K562 (cell line): ENCODE results near the gene EFS. TPM values are rescaled to one million over a fixed set of nuclear protein-coding genes. Genes with fewer than 3 reads are reported as not detected.

Experiments
- ATAC-seq: fragments of 200-7000 bp; cut with Tn5 transposase; 3 replicates; pipeline ENCODE4 v1.9.1; 2020; ENCODE audit warnings: moderate library complexity
- BruUV-seq: library from RNA; stranded (reverse); fragments of 400-500 nt; replicated peaks from 2 replicates; lab custom pipeline; 2021; lab: Mats Ljungman, UMichigan
- CTCF ChIA-PET: fragments of 300-600 bp; formaldehyde crosslinking; extraction: SDS; loops from one replicate; lab custom pipeline; 2021; ENCODE audit warnings: low intra/inter-chr PET ratio; lab: Yijun Ruan, JAX
- POLR2A ChIA-PET: fragments of 300-600, 350-650 bp; sonication (Branson Sonifier 250); formaldehyde crosslinking; extraction: SDS; loops from one replicate; lab custom pipeline; 2021; ENCODE audit warnings: antibody characterized with exemption, inconsistent platforms; lab: Yijun Ruan, JAX
- DNase-seq, 4 experiments: peaks; one replicate each; pipeline versions ENCODE4 v3.0.0 to v3.0.0-alpha.2; 2011 to 2018; ENCODE audit warnings: low spot score in 3 of 4, mixed read lengths in 3 of 4; ENCODE audit errors: extremely low read depth in 1 of 4
- FAIRE-seq: peaks from 2 replicates; lab custom pipeline; 2011; peaks lifted over from hg19 to GRCh38; lab: Jason Lieb, UNC
- H2AFZ ChIP-seq: 2 replicates; pipeline ENCODE4 v1.6.0; 2011; ENCODE audit warnings: low read depth, low read length, control low read depth, inconsistent platforms
- H3K27ac ChIP-seq: fragments of 200-600 bp; 3 replicates; pipeline ENCODE4 v1.8.0; 2011; ENCODE audit warnings: low read depth, mild to moderate bottlenecking, control low read depth, inconsistent platforms, low read length, moderate library complexity, mixed read lengths; ENCODE audit errors: extremely low read depth
- H3K27me3 ChIP-seq, 2 experiments: fragments of 300-600 bp in 1 of 2; 2 replicates in 1 of 2; 3 replicates in 1 of 2; pipeline versions ENCODE4 v1.6.0 to v1.8.0; 2011; ENCODE audit warnings: inconsistent platforms in 2 of 2, low read length in 2 of 2, mild to moderate bottlenecking in 1 of 2, mixed read lengths in 1 of 2, moderate library complexity in 1 of 2; ENCODE audit not compliant: control insufficient read depth in 2 of 2, insufficient read depth in 2 of 2
- H3K36me3 ChIP-seq: fragments of 300-600 bp; 3 replicates; pipeline ENCODE4 v1.8.0; 2011; ENCODE audit warnings: mild to moderate bottlenecking, low read length, inconsistent platforms; ENCODE audit not compliant: control insufficient read depth, insufficient read depth
- H3K4me1 ChIP-seq, 2 experiments: fragments of 200-600 bp in 1 of 2; replicated peaks in 1 of 2; 2 replicates in 1 of 2; 3 replicates in 1 of 2; pipeline versions ENCODE4 v1.5.1 to v1.8.0; 2011; ENCODE audit warnings: inconsistent platforms in 2 of 2, low read length in 2 of 2, mild to moderate bottlenecking in 1 of 2, mixed read lengths in 1 of 2, moderate library complexity in 1 of 2; ENCODE audit not compliant: control insufficient read depth in 2 of 2, insufficient read depth in 2 of 2
- H3K4me2 ChIP-seq: 2 replicates; pipeline ENCODE4 v1.6.1; 2011; ENCODE audit warnings: low read length, control low read depth, inconsistent platforms, mixed read lengths; ENCODE audit not compliant: insufficient read depth
- H3K4me3 ChIP-seq: fragments of 200-600 bp; sonication (generic), shearing (Covaris generic); 2 replicates; pipeline ENCODE4 v1.5.1; 2016; ENCODE audit warnings: control low read depth, inconsistent platforms
- H3K79me2 ChIP-seq: fragments of 200-600 bp; 3 replicates; pipeline ENCODE4 v1.8.0; 2011; ENCODE audit warnings: low read length, inconsistent platforms; ENCODE audit not compliant: control insufficient read depth, insufficient read depth
- H3K9ac ChIP-seq, 2 experiments: 2 replicates each; pipeline versions ENCODE4 v1.6.0 to v1.6.1; 2011; ENCODE audit warnings: low read depth in 2 of 2, low read length in 2 of 2, control low read depth in 1 of 2, inconsistent platforms in 1 of 2, mild to moderate bottlenecking in 1 of 2, mixed read lengths in 1 of 2; ENCODE audit not compliant: insufficient read depth in 1 of 2
- H3K9me1 ChIP-seq: one replicate; pipeline ENCODE4 v1.6.0; 2011; ENCODE audit warnings: inconsistent platforms, mild to moderate bottlenecking, low read length, moderate library complexity; ENCODE audit not compliant: control insufficient read depth, insufficient read depth
- H3K9me3 ChIP-seq: replicated peaks from 2 replicates; pipeline ENCODE4 v1.5.1; 2011; ENCODE audit warnings: low read depth, low read length, inconsistent platforms; ENCODE audit not compliant: control insufficient read depth, insufficient read depth
- H4K20me1 ChIP-seq: replicated peaks from 2 replicates; pipeline ENCODE4 v1.6.1; 2011; ENCODE audit warnings: low read length, inconsistent platforms, mixed read lengths; ENCODE audit not compliant: control insufficient read depth, insufficient read depth
- POLR2G ChIP-seq: fragments of 200-400 bp; formaldehyde crosslinking; IDR thresholded peaks from 2 replicates; pipeline ENCODE4 v1.6.1; 2017; ENCODE audit warnings: low read depth, mild to moderate bottlenecking, antibody characterized with exemption, low read length, moderate library complexity
- RBFOX2 ChIP-seq: fragments of 200-400 bp; formaldehyde crosslinking; IDR thresholded peaks from 2 replicates; pipeline ENCODE4 v1.6.1; 2017; ENCODE audit warnings: low read depth, mild to moderate bottlenecking, low read length, moderate library complexity
- ZNF384 ChIP-seq: IDR thresholded peaks from 2 replicates; pipeline ENCODE4 v1.6.1; 2012; ENCODE audit warnings: low read depth, low read length, improper control_type of control experiment
- ZNF830 ChIP-seq: fragments of 250-450 bp; sonication (Bioruptor Pico); IDR thresholded peaks from 2 replicates; pipeline ENCODE4 v1.5.0; 2021; ENCODE audit warnings: mild to moderate bottlenecking
- WGBS: fragments of 100-300 bp; shearing (Covaris generic); methylation state at CpG from one replicate; pipeline ENCODE4 v1.1.6; 2016; ENCODE audit warnings: low coverage, mixed read lengths; ENCODE audit not compliant: insufficient coverage; ENCODE audit errors: missing lambda C conversion rate; 5-methylcytosine and 5-hydroxymethylcytosine counted together
- in situ Hi-C: fragments of 300-500 bp; cut with MboI; formaldehyde crosslinking; loops from 4 replicates; pipeline ENCODE4 v1.15.0; 2018; ENCODE audit warnings: inconsistent platforms, mixed read lengths
- intact Hi-C: fragments of 100-400 bp; cut with micrococcal nuclease; formaldehyde crosslinking; loops from 2 replicates; pipeline ENCODE4 v1.14.2; 2022
- polyA plus RNA-seq, 8 experiments: library from polyadenylated mRNA; depleted of rRNA in 4 of 8; stranded (reverse) in 5 of 8; unstranded in 3 of 8; fragments of >200 nt; fragmentation: Nextera tagmentation in 2 of 8; fragmentation: Illumina TruSeq in 1 of 8; extraction: Ambion mirVana in 2 of 8; extraction: Trizol in 1 of 8; gene quantifications; 2 replicates each; pipeline versions ENCODE4 v1.2.1 to v1.2.3, GENCODE V29; 2011 to 2014; ENCODE audit warnings: inconsistent platforms in 1 of 8, missing spikeins in 1 of 8
- total RNA-seq, 7 experiments: library from RNA; depleted of rRNA in 6 of 7; stranded (reverse); fragments of >200 nt in 6 of 7; fragmentation: Illumina TruSeq in 2 of 7; extraction: Trizol in 2 of 7; gene quantifications; 2 replicates each; pipeline versions ENCODE4 v1.2.1 to v1.2.3, GENCODE V29; 2011 to 2021; ENCODE audit warnings: low replicate concordance in 1 of 7

EFS gene
- total and polyA plus RNA-seq, 9 of the 15 experiments (the other 6 are each of a cell fraction or from before 2014, with no cell fraction given), result 0.01 to 0.03 TPM; not detected in 7

- POLR2A ChIA-PET, result interaction anchor here (0.6 kb wide), 1 partner anchor 22 kb away, joined by 4 read pairs; no protein-coding TSS in a partner anchor
- CTCF ChIA-PET, result no interaction called here
- TF ChIP-seq RBFOX2 (peak; percentile 21; the same call in 1 of the 2 replicates), ZNF384 (no peak)
- H4K20me1 ChIP-seq, result no peaks in the 10 kb centered on the region; the same call in 1 of the 2 replicates
- no peak overlapping the region for H3K4me3 ChIP-seq
- H3K36me3 ChIP-seq, result peaks cover 55% of the 10 kb centered on the region; the same call in 2 of the 3 replicates
- H3K79me2 ChIP-seq, result peaks cover 34% of the 10 kb centered on the region
- ATAC-seq (no peak), FAIRE-seq (no peak), DNase-seq (peak in 1 of 4 experiments; percentile 4)
- H3K4me2 ChIP-seq, result no peak overlapping the region
- intact Hi-C loops, result loop anchor here (10.0 kb wide), 2 partner anchors 130 to 230 kb away; partner anchors contain the start of genes THTPA and ZFHX2
- in situ Hi-C loops, result no loop called here
- H3K9me1 ChIP-seq, result no peaks in the 10 kb centered on the region
- no peak overlapping the region for H2AFZ ChIP-seq
- peaks cover 11 to 17% of the 10 kb centered on the region in 2 experiments; a peak in 4 of 5 replicates for H3K4me1 ChIP-seq
- no peaks in the 10 kb centered on the region for H3K9me3 ChIP-seq
- no peak overlapping the region for H3K27ac ChIP-seq
- H3K9ac ChIP-seq, result no peak overlapping the region
- BruUV-seq, result no TSS peak
- 95% methylated on average over 2 of the region's 2 CpGs for WGBS
- no peaks in the 10 kb centered on the region for H3K27me3 ChIP-seq
Measured at GRCh38 chr14:23324455-23324846, 40.5 kb downstream of the EFS start.

GRCh38 chr14:23323838-23324454 lies 41.0 kb downstream of the EFS start:
- no peak for DNase-seq
- intact Hi-C loops, result loop anchor here (2.0 to 10.0 kb wide), 3 partner anchors 59 to 231 kb away; partner anchors contain the start of genes THTPA and ZFHX2
- Histone ChIP-seq H3K79me2 (peaks cover 34% of the 10 kb centered on the region), H3K9ac (no peak overlapping the region), H3K27ac (no peak overlapping the region; the same call in 2 of the 3 replicates), H3K4me3 (no peak overlapping the region), H4K20me1 (no peaks in the 10 kb centered on the region; the same call in 1 of the 2 replicates), H3K9me3 (no peaks in the 10 kb centered on the region), H3K36me3 (peaks cover 58% of the 10 kb centered on the region; the same call in 2 of the 3 replicates), H3K4me1 (peaks cover 11 to 17% of the 10 kb centered on the region in 2 experiments; a peak in 4 of 5 replicates), H2AFZ (no peak overlapping the region), H3K4me2 (no peak overlapping the region), H3K9me1 (no peaks in the 10 kb centered on the region), H3K27me3 (no peaks in the 10 kb centered on the region)
- in situ Hi-C loops, result no loop called here
- ChIA-PET POLR2A (interaction anchor here (0.6 to 2.7 kb wide), 2 partner anchors 22 to 43 kb away, joined by 4 to 12 read pairs; no protein-coding TSS in a partner anchor), CTCF (no interaction called here)
- BruUV-seq, result no TSS peak
- WGBS, result 88% methylated on average over 12 of the region's 18 CpGs
- no peak for FAIRE-seq
- ATAC-seq, result no peak
- TF ChIP-seq RBFOX2, result peak; percentile 64
- 0 out of 2 replicates have a peak, but pooled peaks have one; percentile 36 for TF ChIP-seq POLR2G
- TF ChIP-seq ZNF830 (CRISPR knock-in tag), result no peak
